ENCODE measurements around the gene GATA6.

The GATA6 gene

GRCh38 chr18:22169011-22169888 is at the start of gene GATA6:
Gene GATA6 (plus strand): TSS chr18:22169589. CDS start chr18:22171145, 1,556 bp downstream.
- no peak for DNase-seq

- DNase-seq, result no peak
Measured at GRCh38 chr18:22124970-22125369, 44.4 kb upstream of the GATA6 start.

GRCh38 chr18:22128954-22129353 is 40.4 kb upstream of the GATA6 start:
- no peak for DNase-seq

- no peak for DNase-seq
Measured at GRCh38 chr18:22129778-22130177, 39.6 kb upstream of the GATA6 start.

- no peak for DNase-seq
Measured at GRCh38 chr18:22132258-22132657, 37.1 kb upstream of the GATA6 start.

- DNase-seq, result no peak
Measured at GRCh38 chr18:22132763-22133162, 36.6 kb upstream of the GATA6 start.

GRCh38 chr18:22136395-22136794 is 33.0 kb upstream of the GATA6 start:
- DNase-seq, result no peak

GRCh38 chr18:22141211-22141610 is 28.2 kb upstream of the GATA6 start:
- DNase-seq, result no peak

- no peak for DNase-seq
Measured at GRCh38 chr18:22143347-22144340, 25.7 kb upstream of the GATA6 start.

- no peak for DNase-seq
Measured at GRCh38 chr18:22145160-22145559, 24.2 kb upstream of the GATA6 start.

- no peak for DNase-seq
Measured at GRCh38 chr18:22149710-22150109, 19.7 kb upstream of the GATA6 start.

GRCh38 chr18:22152093-22152492 is 17.3 kb upstream of the GATA6 start:
- no peak for DNase-seq

GRCh38 chr18:22153428-22153827 is 16.0 kb upstream of the GATA6 start:
- no peak for DNase-seq

- DNase-seq, result no peak
Measured at GRCh38 chr18:22155584-22155983, 13.8 kb upstream of the GATA6 start.

GRCh38 chr18:22159014-22159413 is 10.4 kb upstream of the GATA6 start:
- no peak for DNase-seq

GRCh38 chr18:22161090-22161489 is 8.3 kb upstream of the GATA6 start:
- no peak for DNase-seq

- DNase-seq, result no peak
Measured at GRCh38 chr18:22163416-22164161, 5.8 kb upstream of the GATA6 start.

GRCh38 chr18:22164337-22165048 is 4.9 kb upstream of the GATA6 start:
- DNase-seq, result no peak

GRCh38 chr18:22165049-22165602 is 4.3 kb upstream of the GATA6 start:
- DNase-seq, result no peak

- no peak for DNase-seq
Measured at GRCh38 chr18:22165603-22166068, 3.8 kb upstream of the GATA6 start.

- no peak for DNase-seq
Measured at GRCh38 chr18:22166069-22166950, 3.1 kb upstream of the GATA6 start.
